A549 (cell line): ENCODE results near the gene SCAMP3. TPM values are rescaled to one million over a fixed set of nuclear protein-coding genes. Genes with fewer than 3 reads are reported as not detected.

ENCODE experiments used
- ATAC-seq, 2 experiments: fragments of 200-7000 bp in 1 of 2; fragments of >200 bp in 1 of 2; cut with Nextera tagmentation in 1 of 2; cut with Tn5 transposase in 1 of 2; 3 replicates each; pipeline versions ENCODE4 v1.8.0 to v1.9.1; 2018 to 2020; ENCODE audit warnings: mild to moderate bottlenecking in 1 of 2, moderate library complexity in 1 of 2
- CTCF ChIA-PET: fragments of 300-600 bp; sonication (Branson Sonifier 250); formaldehyde crosslinking; extraction: SDS; loops from one replicate; lab custom pipeline; 2021; ENCODE audit warnings: antibody characterized with exemption, inconsistent platforms; lab: Yijun Ruan, JAX
- POLR2A ChIA-PET: fragments of 350-600 bp; formaldehyde crosslinking; extraction: SDS; loops from one replicate; lab custom pipeline; 2021; ENCODE audit warnings: antibody characterized with exemption, inconsistent platforms; lab: Yijun Ruan, JAX
- DNase-seq, 2 experiments: peaks; one replicate each; pipeline versions ENCODE4 v3.0.0 to v3.0.0-alpha.2; 2011 to 2016; ENCODE audit warnings: low read depth in 1 of 2, low spot score in 1 of 2
- FAIRE-seq: peaks from 2 replicates; lab custom pipeline; 2011; peaks lifted over from hg19 to GRCh38; lab: Jason Lieb, UNC
- H3K27ac ChIP-seq, 2 experiments: fragments of >200 bp; sonication (Bioruptor Twin); formaldehyde crosslinking; 3 replicates each; pipeline ENCODE4 v1.5.1; 2016 to 2017
- H3K4me1 ChIP-seq: fragments of >200 bp; sonication (Bioruptor Twin); formaldehyde crosslinking; 3 replicates; pipeline ENCODE4 v1.6.1; 2016
- H3K4me2 ChIP-seq: fragments of >200 bp; sonication (Bioruptor Twin); formaldehyde crosslinking; 3 replicates; pipeline ENCODE4 v1.6.1; 2016
- H3K4me3 ChIP-seq: fragments of >200 bp; sonication (Bioruptor Twin); formaldehyde crosslinking; 3 replicates; pipeline ENCODE4 v1.5.1; 2016
- H3K9me3 ChIP-seq: fragments of >200 bp; sonication (Bioruptor Twin); formaldehyde crosslinking; 3 replicates; pipeline ENCODE4 v1.6.1; 2016
- CBX2 ChIP-seq: fragments of 200-600 bp; sonication (generic); IDR thresholded peaks from 2 replicates; pipeline ENCODE4 v1.6.1; 2016; ENCODE audit warnings: low read depth, mild to moderate bottlenecking, borderline replicate concordance
- CHD2 ChIP-seq: fragments of 150-350 bp; IDR thresholded peaks from 2 replicates; pipeline ENCODE4 v1.6.1; 2014; ENCODE audit warnings: low read length; ENCODE audit not compliant: partially characterized antibody
- CTCF ChIP-seq: fragments of >200 bp; sonication (Bioruptor Twin); formaldehyde crosslinking; IDR thresholded peaks from 3 replicates; pipeline ENCODE4 v1.5.1; 2016
- EHF ChIP-seq: fragments of 250-450 bp; sonication (Bioruptor Pico); IDR thresholded peaks from 2 replicates; pipeline ENCODE4 v1.5.0; 2020; ENCODE audit warnings: mild to moderate bottlenecking
- EHMT2 ChIP-seq: fragments of 200-600 bp; sonication (generic); IDR thresholded peaks from 2 replicates; pipeline ENCODE4 v1.6.1; 2016; ENCODE audit warnings: antibody characterized with exemption, low read depth, mild to moderate bottlenecking, moderate library complexity
- EP300 ChIP-seq, 2 experiments: fragments of >200 bp; sonication (Bioruptor Twin); formaldehyde crosslinking; IDR thresholded peaks; 2 replicates in 1 of 2; 3 replicates in 1 of 2; pipeline ENCODE4 v1.6.1; 2016 to 2017
- FOSL2 ChIP-seq, 2 experiments: fragments of 450-650 bp in 1 of 2; fragments of >200 bp in 1 of 2; sonication (Bioruptor Twin) in 1 of 2; formaldehyde crosslinking; IDR thresholded peaks; 2 replicates each; pipeline versions ENCODE4 v1.5.0 to v1.6.1; 2016 to 2020; ENCODE audit warnings: mild to moderate bottlenecking in 1 of 2, moderate library complexity in 1 of 2
- FOXS1 ChIP-seq: fragments of 250-450 bp; sonication (Bioruptor Pico); IDR thresholded peaks from 2 replicates; pipeline ENCODE4 v1.5.0; 2020; ENCODE audit warnings: mild to moderate bottlenecking, moderate library complexity
- HDAC2 ChIP-seq: fragments of 200-600 bp; sonication (generic); IDR thresholded peaks from 2 replicates; pipeline ENCODE4 v1.6.1; 2016
- JUNB ChIP-seq: fragments of >200 bp; sonication (Bioruptor Twin); formaldehyde crosslinking; IDR thresholded peaks from 2 replicates; pipeline ENCODE4 v1.6.1; 2016
- KDM5A ChIP-seq: fragments of 200-600 bp; sonication (generic); IDR thresholded peaks from 2 replicates; pipeline ENCODE4 v1.6.1; 2016; ENCODE audit warnings: antibody characterized with exemption, mild to moderate bottlenecking
- MAZ ChIP-seq: fragments of 150-350 bp; IDR thresholded peaks from 2 replicates; pipeline ENCODE4 v1.6.1; 2014; ENCODE audit warnings: antibody characterized with exemption, low read depth, low read length, borderline replicate concordance
- MYC ChIP-seq: IDR thresholded peaks from 2 replicates; pipeline ENCODE4 v1.6.1; 2012; ENCODE audit warnings: mild to moderate bottlenecking, inconsistent platforms, low read length, improper control_type of control experiment, borderline replicate concordance
- NR3C1 ChIP-seq: fragments of >200 bp; sonication (Bioruptor Twin); formaldehyde crosslinking; IDR thresholded peaks from 3 replicates; pipeline ENCODE4 v1.6.1; 2017
- PHF8 ChIP-seq: fragments of 200-600 bp; sonication (generic); IDR thresholded peaks from 2 replicates; pipeline ENCODE4 v1.6.1; 2016; ENCODE audit warnings: low read depth, mild to moderate bottlenecking, antibody characterized with exemption, moderate library complexity, borderline replicate concordance
- POLR2AphosphoS2 ChIP-seq: conservative IDR thresholded peaks from 2 replicates; pipeline ENCODE4 v1.6.1; 2012; ENCODE audit warnings: low read length, improper control_type of control experiment, inconsistent platforms
- RCOR1 ChIP-seq: fragments of 150-350 bp; IDR thresholded peaks from 2 replicates; pipeline ENCODE4 v1.6.1; 2014; ENCODE audit warnings: antibody characterized with exemption, low read length, low read depth
- RNF2 ChIP-seq: fragments of 200-600 bp; sonication (generic); IDR thresholded peaks from 2 replicates; pipeline ENCODE4 v1.6.1; 2016; ENCODE audit warnings: low read depth, mild to moderate bottlenecking, antibody characterized with exemption, moderate library complexity, borderline replicate concordance
- SREBF2 ChIP-seq: fragments of 450-650 bp; IDR thresholded peaks from 2 replicates; pipeline ENCODE4 v1.6.1; 2014; ENCODE audit warnings: mild to moderate bottlenecking, moderate library complexity
- TFCP2L1 ChIP-seq: fragments of 250-450 bp; sonication (Bioruptor Pico); IDR thresholded peaks from 2 replicates; pipeline ENCODE4 v1.5.0; 2021; ENCODE audit warnings: mild to moderate bottlenecking
- ZC3H11A ChIP-seq: fragments of 450-650 bp; IDR thresholded peaks from 2 replicates; pipeline ENCODE4 v1.6.1; 2014; ENCODE audit warnings: antibody characterized with exemption, mild to moderate bottlenecking
- ZSCAN20 ChIP-seq: fragments of 250-450 bp; sonication (Bioruptor Pico); IDR thresholded peaks from 2 replicates; pipeline ENCODE4 v1.8.0; 2022; ENCODE audit warnings: mild to moderate bottlenecking, moderate library complexity
- WGBS: methylation state at CpG from one replicate; pipeline ENCODE4 v1.1.6; 2017; ENCODE audit errors: missing lambda C conversion rate; 5-methylcytosine and 5-hydroxymethylcytosine counted together
- polyA plus RNA-seq, 4 experiments: library from polyadenylated mRNA; depleted of rRNA in 3 of 4; stranded (reverse); fragments of >200 nt; fragmentation: RNase III in 1 of 4; extraction: RNeasy Plus Mini Kit Qiagen cat#74134 plus additional on column Dnase treatment in 1 of 4; gene quantifications; 2 replicates in 3 of 4; 3 replicates in 1 of 4; pipeline ENCODE4 v1.2.3, GENCODE V29; 2011 to 2017
- TF ChIP-seq, protein P1 (sequence below): fragments of 250-450 bp; sonication (Bioruptor Pico); IDR thresholded peaks from 2 replicates; pipeline ENCODE4 v1.5.0; 2021; ENCODE audit warnings: mild to moderate bottlenecking, moderate library complexity, borderline replicate concordance
- TF ChIP-seq, protein P2 (sequence below): fragments of 250-450 bp; sonication (Bioruptor Pico); IDR thresholded peaks from 2 replicates; pipeline ENCODE4 v1.5.0; 2020; ENCODE audit warnings: low read depth, mild to moderate bottlenecking, moderate library complexity

Gene SCAMP3
- polyA plus RNA-seq, 2 of the 4 experiments (the other 2 are of a cell fraction): 75.9 to 135 TPM

DNA sequence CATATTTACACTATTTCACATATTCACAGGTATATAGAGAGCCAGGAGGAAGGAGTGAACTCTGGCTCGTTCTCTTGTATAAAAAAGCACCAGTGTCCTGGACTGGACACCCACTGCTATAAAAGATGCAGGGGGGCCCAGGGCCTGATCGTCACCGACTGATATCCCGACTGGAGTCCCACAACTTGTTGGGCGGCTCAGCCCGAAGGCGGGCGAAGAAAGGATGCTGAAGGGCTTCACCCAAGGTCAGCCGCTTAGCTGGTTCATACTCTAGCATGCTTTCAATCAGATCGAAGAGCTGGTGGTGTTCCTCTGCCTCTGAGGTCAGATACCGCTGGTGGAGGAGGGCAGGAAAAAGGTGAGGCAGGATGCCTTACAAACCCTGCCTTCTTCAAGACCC, 907 bp upstream of the SCAMP3 start:
- 95% methylated on average over 11 of the region's 11 CpGs for WGBS
- Histone ChIP-seq H3K4me2 (peak overlapping the region; percentile 91; the same call in 1 of the 3 replicates), H3K4me1 (peaks cover 14% of the 10 kb centered on the region), H3K9me3 (no peaks in the 10 kb centered on the region), H3K4me3 (no peak overlapping the region), H3K27ac (peak overlapping the region in 1 of 2 experiments; percentile 97; a peak in 1 of 6 replicates)
- ATAC-seq: no peak
- no peak for FAIRE-seq
- no peak for DNase-seq
- ChIA-PET POLR2A (interaction anchor here (0.9 kb wide), 1 partner anchor 10 kb away, joined by 5 read pairs; the partner anchor contains the start of gene CLK2), CTCF (interaction anchor here (1.0 to 16.5 kb wide), 4 partner anchors 13 to 61 kb away, joined by 3 to 326 read pairs (median 4); partner anchors contain the start of gene FDPS)
- TF ChIP-seq KDM5A: no peak
- TF ChIP-seq, protein P1, sequence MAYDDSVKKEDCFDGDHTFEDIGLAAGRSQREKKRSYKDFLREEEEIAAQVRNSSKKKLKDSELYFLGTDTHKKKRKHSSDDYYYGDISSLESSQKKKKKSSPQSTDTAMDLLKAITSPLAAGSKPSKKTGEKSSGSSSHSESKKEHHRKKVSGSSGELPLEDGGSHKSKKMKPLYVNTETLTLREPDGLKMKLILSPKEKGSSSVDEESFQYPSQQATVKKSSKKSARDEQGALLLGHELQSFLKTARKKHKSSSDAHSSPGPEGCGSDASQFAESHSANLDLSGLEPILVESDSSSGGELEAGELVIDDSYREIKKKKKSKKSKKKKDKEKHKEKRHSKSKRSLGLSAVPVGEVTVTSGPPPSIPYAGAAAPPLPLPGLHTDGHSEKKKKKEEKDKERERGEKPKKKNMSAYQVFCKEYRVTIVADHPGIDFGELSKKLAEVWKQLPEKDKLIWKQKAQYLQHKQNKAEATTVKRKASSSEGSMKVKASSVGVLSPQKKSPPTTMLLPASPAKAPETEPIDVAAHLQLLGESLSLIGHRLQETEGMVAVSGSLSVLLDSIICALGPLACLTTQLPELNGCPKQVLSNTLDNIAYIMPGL: no peak

GRCh38 chr1:155261493-155261851, 688 bp downstream of the SCAMP3 start:
- peak overlapping the region; percentile 98 for H3K4me2 ChIP-seq
- ChIA-PET CTCF (interaction anchor here (1.0 to 16.5 kb wide), 2 partner anchors 12 to 14 kb away, joined by 3 to 326 read pairs; no protein-coding TSS in a partner anchor), POLR2A (interaction anchor here (1.0 to 1.8 kb wide), 4 partner anchors 10 to 68 kb away, joined by 3 to 25 read pairs (median 8); partner anchors contain the start of genes CLK2 and FDPS)
- FAIRE-seq: no peak
- DNase-seq: peak in 1 of 2 experiments; percentile 46
- peak overlapping the region; percentile 88 to 97 for H3K27ac ChIP-seq
- WGBS: 0% methylated on average over 4 of the region's 9 CpGs
- H3K4me1 ChIP-seq: peaks cover 14% of the 10 kb centered on the region
- H3K9me3 ChIP-seq: no peaks in the 10 kb centered on the region
- TF ChIP-seq FOXS1: no peak
- TF ChIP-seq FOSL2 (IDR thresholded peaks at IDR 0.05): no peak
- TF ChIP-seq FOSL2 (CRISPR knock-in tag; IDR thresholded peaks at IDR 0.05): no peak
- TF ChIP-seq, all 56 proteins: peak for 0
- ATAC-seq: peak in 1 of 2 experiments; percentile 42; a peak in 4 of 6 replicates
- peak overlapping the region; percentile 86 for H3K4me3 ChIP-seq

DNA sequence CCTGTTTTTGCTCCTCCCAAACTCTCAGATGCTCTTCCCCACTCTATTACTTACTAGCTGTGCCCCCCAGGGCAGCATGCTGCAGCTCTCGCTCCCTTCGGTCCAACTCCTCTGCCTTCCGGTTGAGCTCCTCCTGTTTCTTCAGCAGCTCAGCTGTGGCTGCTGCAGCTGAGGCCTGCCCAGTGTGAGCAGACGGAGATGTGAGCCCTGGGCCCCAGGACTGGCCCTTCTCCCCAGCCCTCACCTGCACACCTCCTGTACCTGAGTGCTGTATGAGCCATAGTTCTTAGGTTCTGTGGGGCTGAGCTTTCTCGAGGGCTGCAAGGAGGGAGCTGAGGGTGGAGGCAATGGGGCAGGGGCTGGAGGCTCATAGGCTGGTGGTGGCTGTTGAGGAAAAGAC, 1.9 kb downstream of the SCAMP3 start:
- ChIA-PET CTCF (interaction anchor here (0.8 to 16.5 kb wide), 5 partner anchors 11 to 53 kb away, joined by 3 to 326 read pairs (median 5); partner anchors contain the start of gene THBS3), POLR2A (no interaction called here)
- no peaks in the 10 kb centered on the region for H3K9me3 ChIP-seq
- FAIRE-seq (no peak), DNase-seq (no peak), ATAC-seq (no peak)
- H3K4me2 ChIP-seq: peak overlapping the region; percentile 98
- peaks cover 20% of the 10 kb centered on the region for H3K4me1 ChIP-seq
- H3K27ac ChIP-seq: no peak overlapping the region
- TF ChIP-seq EHF (CRISPR knock-in tag) (no peak), RNF2 (no peak), TFCP2L1 (CRISPR knock-in tag) (no peak), CHD2 (no peak), ZSCAN20 (no peak), HDAC2 (no peak), KDM5A (no peak), PHF8 (no peak), ZC3H11A (no peak)
- H3K4me3 ChIP-seq: no peak overlapping the region
- WGBS: 92% methylated on average over 4 of the region's 5 CpGs

GRCh38 chr1:155256058-155256852, 5.9 kb downstream of the SCAMP3 start:
- POLR2A ChIA-PET: interaction anchor here (0.6 kb wide), 1 partner anchor 17 kb away, joined by 3 read pairs; the partner anchor contains the start of gene CLK2
- Histone ChIP-seq H3K4me2 (peak overlapping the region; percentile 88), H3K4me3 (peak overlapping the region; percentile 76), H3K27ac (peak overlapping the region in 1 of 2 experiments; percentile 97; a peak in 4 of 6 replicates), H3K4me1 (peaks cover 25% of the 10 kb centered on the region), H3K9me3 (no peaks in the 10 kb centered on the region)
- DNase-seq: no peak
- FAIRE-seq: no peak
- CTCF ChIA-PET: interaction anchor here (0.6 to 2.2 kb wide), 11 partner anchors 8 to 1487 kb away, joined by 3 to 7 read pairs (median 4); partner anchors contain the start of genes CLK2 and HCN3
- ATAC-seq: peak in 1 of 2 experiments; percentile 5; a peak in 3 of 6 replicates
- WGBS: 92% methylated on average over 20 of the region's 20 CpGs
- TF ChIP-seq SREBF2 (no peak), JUNB (no peak), MAZ (no peak), NR3C1 (no peak), EHMT2 (no peak), FOSL2 (IDR thresholded peaks at IDR 0.05) (no peak), FOSL2 (CRISPR knock-in tag; IDR thresholded peaks at IDR 0.05) (no peak), MYC (no peak), EP300 (IDR thresholded peaks at IDR 0.05) (no peak), RCOR1 (no peak), POLR2AphosphoS2 (no peak), HDAC2 (no peak), CTCF (no peak), CBX2 (no peak)
- TF ChIP-seq, protein P2, sequence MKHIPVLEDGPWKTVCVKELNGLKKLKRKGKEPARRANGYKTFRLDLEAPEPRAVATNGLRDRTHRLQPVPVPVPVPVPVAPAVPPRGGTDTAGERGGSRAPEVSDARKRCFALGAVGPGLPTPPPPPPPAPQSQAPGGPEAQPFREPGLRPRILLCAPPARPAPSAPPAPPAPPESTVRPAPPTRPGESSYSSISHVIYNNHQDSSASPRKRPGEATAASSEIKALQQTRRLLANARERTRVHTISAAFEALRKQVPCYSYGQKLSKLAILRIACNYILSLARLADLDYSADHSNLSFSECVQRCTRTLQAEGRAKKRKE (CRISPR knock-in tag): no peak
